ENCODE results near the gene MAP3K8. TPM values are rescaled to one million over a fixed set of nuclear protein-coding genes. Genes with fewer than 3 reads are reported as not detected.

The MAP3K8 gene
- total and polyA plus RNA-seq, 12 donors, result 2.7 to 19.2 (median 6.9) TPM

DNA sequence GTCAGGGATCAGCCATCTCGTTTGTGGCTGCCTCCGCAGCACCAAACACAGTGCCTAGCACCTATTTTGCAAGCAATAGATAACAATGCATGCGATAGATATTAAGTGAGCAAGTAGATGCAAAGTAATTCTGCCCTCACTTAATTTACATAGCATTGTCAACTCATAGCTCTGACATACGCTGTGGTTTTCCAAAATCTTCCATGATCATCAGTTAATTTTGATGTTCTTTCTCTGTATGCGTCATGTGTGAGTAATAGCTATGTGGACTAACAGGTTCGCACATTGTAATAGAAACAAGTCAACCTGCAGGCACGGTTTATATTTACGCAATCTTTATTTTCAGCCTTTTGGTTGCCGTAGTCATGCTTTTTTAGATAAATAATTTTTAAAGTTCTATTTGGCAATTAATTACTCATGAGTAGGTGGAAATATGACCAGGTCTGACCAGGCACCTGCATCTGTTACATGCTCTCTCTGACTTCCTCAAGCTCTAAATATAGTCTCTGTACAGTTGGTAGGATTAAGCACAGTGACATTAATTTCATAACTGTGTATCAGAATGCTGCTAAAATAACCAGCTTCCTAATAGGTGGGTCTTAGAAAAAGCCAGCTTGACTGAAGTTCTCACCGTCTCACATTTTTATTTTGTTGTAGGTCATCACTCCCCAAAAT lies 13.3 kb downstream of the MAP3K8 start:
- 88 to 89% methylated on average over 10 of the region's 10 CpGs for WGBS, 2 donors
- Histone ChIP-seq H3K36me3 (peaks cover 0 to 88% (median 27%) of the 10 kb centered on the region in 9 donors), H3K4me3 (no peak overlapping the region), H3K9me3 (no peaks in the 10 kb centered on the region), H3K27me3 (no peaks in the 10 kb centered on the region), H3K4me1 (peaks cover 0 to 61% (median 16%) of the 10 kb centered on the region in 9 donors), H3K27ac (peak overlapping the region in 1 of 10 donors; percentile 48)
- ATAC-seq (peak in 1 of 8 donors; percentile 37), DNase-seq (no peak)
- TF ChIP-seq, protein P1, sequence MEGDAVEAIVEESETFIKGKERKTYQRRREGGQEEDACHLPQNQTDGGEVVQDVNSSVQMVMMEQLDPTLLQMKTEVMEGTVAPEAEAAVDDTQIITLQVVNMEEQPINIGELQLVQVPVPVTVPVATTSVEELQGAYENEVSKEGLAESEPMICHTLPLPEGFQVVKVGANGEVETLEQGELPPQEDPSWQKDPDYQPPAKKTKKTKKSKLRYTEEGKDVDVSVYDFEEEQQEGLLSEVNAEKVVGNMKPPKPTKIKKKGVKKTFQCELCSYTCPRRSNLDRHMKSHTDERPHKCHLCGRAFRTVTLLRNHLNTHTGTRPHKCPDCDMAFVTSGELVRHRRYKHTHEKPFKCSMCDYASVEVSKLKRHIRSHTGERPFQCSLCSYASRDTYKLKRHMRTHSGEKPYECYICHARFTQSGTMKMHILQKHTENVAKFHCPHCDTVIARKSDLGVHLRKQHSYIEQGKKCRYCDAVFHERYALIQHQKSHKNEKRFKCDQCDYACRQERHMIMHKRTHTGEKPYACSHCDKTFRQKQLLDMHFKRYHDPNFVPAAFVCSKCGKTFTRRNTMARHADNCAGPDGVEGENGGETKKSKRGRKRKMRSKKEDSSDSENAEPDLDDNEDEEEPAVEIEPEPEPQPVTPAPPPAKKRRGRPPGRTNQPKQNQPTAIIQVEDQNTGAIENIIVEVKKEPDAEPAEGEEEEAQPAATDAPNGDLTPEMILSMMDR (IDR thresholded peaks at IDR 0.05), result no peak
- intact Hi-C loops (cut with DNase I), result no loop called here

- peaks cover 0 to 58% (median 16%) of the 10 kb centered on the region in 9 donors for H3K4me1 ChIP-seq
- no peak for ATAC-seq
- no peak overlapping the region for H3K4me3 ChIP-seq
- H3K27me3 ChIP-seq, result no peaks in the 10 kb centered on the region
- WGBS, 2 donors, result 96 to 100% methylated on average over 1 of the region's 1 CpG
- TF ChIP-seq, protein P1 (IDR thresholded peaks at IDR 0.05), result no peak
- H3K9me3 ChIP-seq, result no peaks in the 10 kb centered on the region
- no peak for DNase-seq
- H3K36me3 ChIP-seq, result peaks cover 0 to 88% (median 27%) of the 10 kb centered on the region in 9 donors
- intact Hi-C loops (cut with DNase I), result no loop called here
- H3K27ac ChIP-seq, result peak overlapping the region in 1 of 10 donors; percentile 48
Measured at GRCh38 chr10:30448092-30448491, 14.1 kb downstream of the MAP3K8 start.

GRCh38 chr10:30453764-30454527 lies 20.0 kb downstream of the MAP3K8 start:
- intact Hi-C loops (cut with DNase I), result no loop called here
- H3K4me1 ChIP-seq, result peaks cover 16 to 64% (median 38%) of the 10 kb centered on the region in 9 donors
- 84 to 91% methylated on average over 6 of the region's 6 CpGs for WGBS, 2 donors
- H3K27me3 ChIP-seq, result no peaks in the 10 kb centered on the region
- DNase-seq (no peak), ATAC-seq (no peak)
- TF ChIP-seq, protein P1 (IDR thresholded peaks at IDR 0.05), result no peak
- H3K36me3 ChIP-seq, result peaks cover 0 to 91% (median 15%) of the 10 kb centered on the region in 9 donors
- H3K27ac ChIP-seq, result peak overlapping the region in 9 of 10 donors; percentile 54 to 88 (median 78)
- H3K4me3 ChIP-seq, result no peak overlapping the region
- no peaks in the 10 kb centered on the region for H3K9me3 ChIP-seq

DNA sequence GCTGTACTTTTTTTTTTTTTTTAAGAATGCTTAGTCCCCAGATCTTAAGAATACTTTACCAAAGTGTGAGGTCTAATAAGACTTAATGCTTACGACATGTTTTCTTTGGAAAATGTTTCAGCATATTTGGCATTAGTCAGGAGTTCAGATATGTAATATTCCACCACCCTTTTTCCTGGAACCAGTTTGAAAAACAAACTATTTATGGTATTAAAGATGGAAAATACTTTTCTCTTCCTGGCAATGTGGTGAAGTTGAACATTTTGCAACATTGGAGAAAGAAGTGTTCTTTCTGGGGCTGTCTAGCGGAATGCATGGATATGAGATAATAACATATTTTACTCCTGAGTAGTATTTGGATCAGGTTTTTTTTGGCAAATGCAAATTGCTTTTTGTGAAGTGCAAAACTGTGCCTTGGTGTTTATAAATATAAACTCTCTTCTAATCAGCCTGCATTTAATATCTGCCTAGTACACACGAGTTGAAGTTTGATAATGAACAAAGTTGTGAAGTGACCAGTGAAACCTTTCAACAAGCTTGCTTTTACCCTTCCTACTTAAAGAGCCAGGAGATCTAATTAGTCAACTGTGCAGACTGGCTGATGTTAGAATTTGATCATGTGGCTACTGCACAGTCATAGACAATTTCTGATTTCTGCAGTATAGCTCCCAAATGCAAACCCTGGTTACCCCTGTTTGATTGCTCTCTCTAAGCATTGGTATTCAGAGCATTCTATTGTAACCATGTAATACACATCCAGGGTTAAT lies 20.9 kb downstream of the MAP3K8 start:
- Histone ChIP-seq H3K27ac (peak overlapping the region in 9 of 10 donors; percentile 54 to 88 (median 78)), H3K4me3 (peak overlapping the region in 1 of 10 donors; percentile 9), H3K36me3 (peaks cover 0 to 91% (median 22%) of the 10 kb centered on the region in 9 donors), H3K9me3 (no peaks in the 10 kb centered on the region), H3K4me1 (peaks cover 16 to 72% (median 38%) of the 10 kb centered on the region in 9 donors), H3K27me3 (no peaks in the 10 kb centered on the region)
- 9 to 15% methylated on average over 3 of the region's 3 CpGs for WGBS, 2 donors
- peak; percentile 63 to 86 (median 80) for ATAC-seq
- intact Hi-C loops (cut with DNase I), result loop anchor here in 1 of 10 donors (5.0 kb wide), 1 partner anchor 38 kb away; no protein-coding TSS in a partner anchor
- no peak for DNase-seq
- TF ChIP-seq, protein P1 (IDR thresholded peaks at IDR 0.05), result no peak

All from heart right ventricle (tissue), 16 donors.